GM12874 (cell line): ENCODE measurements around the gene CDC20B.

ENCODE experiments used
- TF ChIP-seq, protein P1 (sequence below): IDR thresholded peaks from 2 replicates; pipeline ENCODE4 v1.5.1; 2011; ENCODE audit warnings: low read depth, mild to moderate bottlenecking, control low read depth, low read length, moderate library complexity; ENCODE audit not compliant: insufficient read depth

CDC20B gene, protein sequence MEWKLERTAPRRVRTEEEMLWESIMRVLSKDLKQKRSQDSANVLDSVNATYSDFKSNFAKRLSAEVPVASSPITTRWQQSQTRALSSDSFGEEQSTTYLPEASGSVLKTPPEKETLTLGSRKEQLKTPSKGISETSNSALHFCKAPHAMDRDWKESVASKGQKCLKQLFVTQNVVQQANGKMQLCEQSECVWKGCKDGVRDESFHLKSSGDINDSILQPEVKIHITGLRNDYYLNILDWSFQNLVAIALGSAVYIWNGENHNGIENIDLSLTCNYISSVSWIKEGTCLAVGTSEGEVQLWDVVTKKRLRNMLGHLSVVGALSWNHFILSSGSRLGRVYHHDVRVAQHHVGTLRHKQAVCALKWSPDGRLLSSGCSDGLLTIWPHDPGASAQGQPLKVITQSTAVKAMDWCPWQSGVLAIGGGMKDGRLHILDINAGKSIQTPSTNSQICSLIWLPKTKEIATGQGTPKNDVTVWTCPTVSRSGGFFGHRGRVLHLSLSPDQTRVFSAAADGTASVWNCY

DNA sequence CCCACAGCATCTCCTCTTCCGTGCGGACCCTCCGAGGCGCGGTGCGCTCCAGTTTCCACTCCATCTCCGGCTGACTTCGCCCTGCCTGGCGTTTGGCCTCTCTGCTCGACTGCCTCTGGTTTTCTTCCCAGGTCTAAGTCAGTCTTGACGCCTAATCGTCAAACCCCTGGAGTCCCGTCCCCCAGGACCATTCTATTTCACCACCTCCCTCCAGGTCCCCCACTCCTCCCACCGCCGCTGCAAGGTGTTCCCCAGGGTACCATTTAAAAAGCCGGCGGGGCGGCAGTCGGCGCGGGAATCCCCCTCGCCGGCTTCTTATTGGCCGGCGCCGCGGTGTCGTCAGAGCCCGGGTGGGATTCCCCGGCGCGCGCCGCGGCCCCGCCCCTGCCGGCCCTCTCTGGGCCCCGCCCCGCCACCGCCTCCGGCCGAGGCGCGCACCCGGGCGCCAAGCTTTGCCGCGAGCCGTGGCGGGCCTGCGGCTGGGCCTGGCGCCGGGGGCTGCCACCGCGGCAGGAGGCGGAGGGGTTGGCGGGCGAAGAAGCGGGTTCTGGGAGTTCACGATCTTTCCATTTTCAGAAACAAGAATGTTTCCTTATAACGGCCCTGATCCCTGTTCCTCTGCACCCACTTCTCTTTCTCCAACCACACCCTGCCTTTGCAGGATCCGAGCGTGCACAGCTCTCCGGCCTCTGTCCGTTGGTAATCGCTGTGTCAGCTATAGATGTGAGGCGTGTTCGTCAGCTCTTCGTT lies at the start of gene CDC20B:
Gene CDC20B (minus strand): TSS at position 241 of the 750 bp plus-strand sequence. CDS start 177 bp downstream, at position 64.
- TF ChIP-seq, protein P1, sequence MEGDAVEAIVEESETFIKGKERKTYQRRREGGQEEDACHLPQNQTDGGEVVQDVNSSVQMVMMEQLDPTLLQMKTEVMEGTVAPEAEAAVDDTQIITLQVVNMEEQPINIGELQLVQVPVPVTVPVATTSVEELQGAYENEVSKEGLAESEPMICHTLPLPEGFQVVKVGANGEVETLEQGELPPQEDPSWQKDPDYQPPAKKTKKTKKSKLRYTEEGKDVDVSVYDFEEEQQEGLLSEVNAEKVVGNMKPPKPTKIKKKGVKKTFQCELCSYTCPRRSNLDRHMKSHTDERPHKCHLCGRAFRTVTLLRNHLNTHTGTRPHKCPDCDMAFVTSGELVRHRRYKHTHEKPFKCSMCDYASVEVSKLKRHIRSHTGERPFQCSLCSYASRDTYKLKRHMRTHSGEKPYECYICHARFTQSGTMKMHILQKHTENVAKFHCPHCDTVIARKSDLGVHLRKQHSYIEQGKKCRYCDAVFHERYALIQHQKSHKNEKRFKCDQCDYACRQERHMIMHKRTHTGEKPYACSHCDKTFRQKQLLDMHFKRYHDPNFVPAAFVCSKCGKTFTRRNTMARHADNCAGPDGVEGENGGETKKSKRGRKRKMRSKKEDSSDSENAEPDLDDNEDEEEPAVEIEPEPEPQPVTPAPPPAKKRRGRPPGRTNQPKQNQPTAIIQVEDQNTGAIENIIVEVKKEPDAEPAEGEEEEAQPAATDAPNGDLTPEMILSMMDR: no peak

DNA sequence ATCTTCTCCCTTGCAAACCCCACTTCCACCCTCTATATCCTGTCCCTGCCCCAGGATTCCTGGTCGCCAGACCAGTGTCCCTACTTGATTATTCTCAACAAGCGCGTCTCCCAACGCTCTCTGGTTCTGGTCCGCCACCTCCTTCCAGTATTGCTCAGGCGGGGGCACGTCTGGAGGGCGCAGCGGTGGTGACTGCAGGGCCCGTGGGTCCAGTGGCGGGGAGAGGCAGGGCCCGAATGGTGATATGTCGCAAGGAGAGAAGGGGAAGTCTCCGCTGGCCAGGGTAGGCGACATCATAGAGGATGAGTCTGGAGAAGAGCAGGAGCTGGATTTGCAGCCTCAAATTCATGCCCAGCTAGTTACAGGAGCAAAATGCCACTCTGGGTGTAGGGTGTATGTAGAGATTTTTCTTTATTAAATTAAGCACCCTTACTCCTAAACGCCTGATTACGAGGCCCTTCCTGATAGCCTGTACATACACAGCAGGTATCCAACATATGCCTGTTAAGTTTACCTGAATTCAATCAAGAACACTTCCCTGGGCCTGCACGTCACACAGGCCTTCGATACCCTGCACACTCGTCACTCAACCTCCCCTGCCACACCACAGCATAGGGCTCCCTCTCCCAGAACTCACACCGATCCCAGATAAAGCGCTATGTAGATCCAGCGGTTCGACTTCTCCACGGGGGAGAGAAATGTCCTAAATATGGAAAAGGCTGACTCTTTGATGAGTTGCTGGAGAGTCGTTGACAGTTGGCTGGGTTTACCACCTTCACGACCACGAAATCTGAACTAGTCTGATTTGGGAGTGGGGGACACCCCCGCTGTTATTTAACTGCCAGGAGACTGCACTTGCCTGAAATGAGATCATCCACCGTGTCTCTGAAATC lies 49.4 kb upstream of the CDC20B start:
- TF ChIP-seq, protein P1: no peak

DNA sequence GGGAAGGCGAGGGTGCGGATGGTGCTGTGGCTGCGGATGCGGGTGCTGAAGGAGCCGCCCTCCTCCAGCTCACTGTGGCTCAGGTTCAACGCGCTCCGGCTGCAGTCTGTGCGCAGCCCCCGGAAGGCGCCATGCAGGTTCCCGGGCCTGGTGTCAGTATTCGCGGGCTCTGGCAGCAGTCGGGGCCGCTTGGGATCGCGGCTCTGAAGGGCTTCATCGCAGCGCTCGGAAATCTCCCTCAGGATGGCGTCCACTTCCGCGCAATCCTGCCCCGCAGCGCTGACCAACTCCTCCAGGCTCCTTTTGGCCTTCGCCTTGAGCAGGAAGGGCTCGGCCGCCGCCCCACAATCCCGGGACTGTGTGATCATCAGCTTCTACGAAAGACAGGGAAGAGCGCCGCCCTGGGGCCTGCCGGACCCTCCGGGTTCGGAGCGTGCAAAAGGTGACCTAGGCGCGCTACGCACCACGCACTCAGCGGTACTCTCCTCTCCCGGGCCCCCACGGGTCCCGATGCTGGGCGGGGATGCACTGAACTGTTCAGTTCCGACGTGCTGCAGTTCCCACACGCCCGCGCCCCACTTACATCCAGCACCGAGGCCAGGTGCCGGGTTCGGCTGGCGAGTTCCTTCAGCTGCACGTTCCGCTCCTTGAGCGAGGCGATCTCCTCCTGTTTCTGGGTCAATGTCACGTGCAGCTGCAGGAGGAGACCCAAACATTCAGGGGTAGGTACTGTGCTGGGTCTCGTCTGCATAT lies 47.6 kb upstream of the CDC20B start:
- TF ChIP-seq, protein P1: no peak

DNA sequence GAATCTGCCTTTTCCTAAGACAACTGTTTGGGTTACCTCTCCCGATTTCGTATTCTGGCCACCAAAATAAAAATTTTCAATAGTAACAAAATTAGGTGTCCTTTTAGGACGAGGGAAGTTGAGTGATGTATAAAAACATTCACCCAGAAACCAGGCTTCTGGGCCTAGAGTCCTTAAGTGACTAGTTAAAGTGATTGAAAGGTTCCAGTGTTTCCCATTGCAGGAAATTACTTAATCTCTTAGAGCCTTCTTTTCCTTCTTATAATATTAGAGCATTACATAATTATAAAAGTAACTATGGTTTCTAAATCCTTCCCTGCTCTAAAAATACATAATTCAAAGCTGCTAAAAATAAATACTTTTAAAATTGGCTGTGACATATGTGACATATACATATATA lies 46.8 kb upstream of the CDC20B start:
- TF ChIP-seq, protein P1: no peak

DNA sequence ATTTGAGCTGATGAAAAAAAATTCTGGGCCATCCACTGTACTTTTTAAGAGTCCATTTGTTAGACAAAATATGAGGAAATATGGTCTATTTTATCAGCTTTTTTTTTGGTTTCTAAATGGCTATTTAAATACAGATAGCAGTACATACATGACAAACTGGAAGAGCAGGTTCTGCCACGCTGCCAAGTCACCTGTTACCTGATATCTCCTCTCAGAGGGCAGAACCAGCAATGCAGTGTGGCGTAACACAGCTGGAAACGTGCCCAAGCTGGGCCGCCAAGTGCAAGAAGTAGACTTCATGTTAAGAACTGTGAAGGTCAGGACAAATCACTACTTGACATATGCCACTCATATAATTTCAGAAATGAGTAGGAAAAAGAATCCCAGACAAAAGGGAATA lies 46.0 kb upstream of the CDC20B start:
- TF ChIP-seq, protein P1: no peak

DNA sequence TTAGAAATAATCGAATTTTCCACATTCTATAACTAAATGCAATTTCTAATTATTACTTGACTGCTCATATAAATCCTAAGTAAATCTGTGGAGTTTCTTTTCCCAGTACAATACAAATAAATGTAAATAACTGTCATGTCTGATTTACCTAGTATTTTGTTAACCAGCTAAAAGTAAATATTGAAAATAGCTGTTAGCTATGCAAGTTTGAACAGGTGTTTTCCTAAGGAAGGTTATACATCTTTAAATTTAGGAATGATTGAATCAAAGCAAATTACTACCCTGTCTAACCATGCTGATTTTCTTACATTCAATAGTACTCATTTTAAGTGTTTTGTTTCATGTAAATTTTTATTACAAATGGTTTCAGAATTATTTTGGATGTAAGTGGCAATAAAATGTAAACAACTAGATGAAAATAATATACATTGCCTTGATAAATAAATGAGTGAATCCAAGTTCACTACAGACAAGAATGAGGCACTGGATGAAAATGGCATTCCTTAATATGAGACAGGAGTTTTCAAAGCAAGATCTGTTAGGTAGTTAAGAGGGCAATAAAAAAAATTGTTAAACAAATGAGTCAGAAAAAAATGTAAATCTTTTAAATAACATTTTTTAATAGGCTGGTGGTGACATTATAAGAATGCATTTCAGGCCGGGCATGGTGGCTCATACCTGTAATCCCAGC lies 38.4 kb upstream of the CDC20B start:
- TF ChIP-seq, protein P1: no peak
